ENCODE results near the gene EFS. TPM values are rescaled to one million over a fixed set of nuclear protein-coding genes. Genes with fewer than 3 reads are reported as not detected.

EFS gene
- total RNA-seq, 6 experiments from 2014 or later = 0.19 to 0.60 (median 0.39) TPM

GRCh38 chr14:23324455-23324846, 40.5 kb downstream of the EFS start:
- Histone ChIP-seq H3K4me3 (no peak overlapping the region), H3K27me3 (no peaks in the 10 kb centered on the region), H3K4me1 (peaks cover 0 to 22% (median 4%) of the 10 kb centered on the region in 4 donors), H3K9me3 (no peaks in the 10 kb centered on the region), H3K27ac (no peak overlapping the region), H3K36me3 (peaks cover 0 to 28% (median 13%) of the 10 kb centered on the region in 4 donors)
- WGBS (ENCODE audit: insufficient coverage, low coverage, low lambda C conversion rate, missing lambda C conversion rate) = 81% methylated on average over 2 of the region's 2 CpGs
- ATAC-seq (no peak), DNase-seq (no peak)
- TF ChIP-seq CTCF (IDR thresholded peaks at IDR 0.05) (no peak), POLR2A (IDR thresholded peaks at IDR 0.05) (no peak)
- intact Hi-C loops (cut with DNase I) = no loop called here

DNA sequence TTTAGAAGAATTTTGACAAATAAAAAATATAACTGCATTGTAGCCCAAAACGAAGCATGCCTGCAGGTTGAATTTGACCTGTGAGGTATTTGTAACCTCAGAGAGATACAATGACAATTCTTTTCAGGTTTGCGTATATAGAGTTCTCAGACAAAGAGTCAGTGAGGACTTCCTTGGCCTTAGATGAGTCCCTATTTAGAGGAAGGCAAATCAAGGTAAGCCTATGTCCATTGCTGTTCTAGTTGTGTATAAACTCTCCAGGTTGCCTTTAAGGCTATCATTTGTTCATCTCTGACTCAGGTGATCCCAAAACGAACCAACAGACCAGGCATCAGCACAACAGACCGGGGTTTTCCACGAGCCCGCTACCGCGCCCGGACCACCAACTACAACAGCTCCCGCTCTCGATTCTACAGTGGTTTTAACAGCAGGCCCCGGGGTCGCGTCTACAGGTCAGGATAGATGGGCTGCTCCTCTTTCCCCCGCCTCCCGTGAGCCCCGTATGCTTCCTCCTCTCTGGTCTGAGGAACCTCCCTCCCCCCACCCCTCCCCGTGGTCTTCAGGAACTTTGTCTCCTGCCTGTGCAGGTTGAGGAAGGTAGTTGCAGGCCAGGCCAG, 41.0 kb downstream of the EFS start:
- Histone ChIP-seq H3K4me1 (peaks cover 0 to 22% (median 4%) of the 10 kb centered on the region in 4 donors), H3K27ac (no peak overlapping the region), H3K27me3 (no peaks in the 10 kb centered on the region), H3K9me3 (no peaks in the 10 kb centered on the region), H3K4me3 (no peak overlapping the region), H3K36me3 (peaks cover 0 to 28% (median 13%) of the 10 kb centered on the region in 4 donors)
- intact Hi-C loops (cut with DNase I) = no loop called here
- TF ChIP-seq POLR2A (IDR thresholded peaks at IDR 0.05) = no peak
- TF ChIP-seq CTCF (IDR thresholded peaks at IDR 0.05) = no peak
- DNase-seq (no peak), ATAC-seq (no peak)
- WGBS (ENCODE audit: insufficient coverage, low coverage, low lambda C conversion rate, missing lambda C conversion rate) = 82% methylated on average over 18 of the region's 18 CpGs

- TF ChIP-seq CTCF (IDR thresholded peaks at IDR 0.05) = no peak
- TF ChIP-seq POLR2A (IDR thresholded peaks at IDR 0.05) = no peak
- intact Hi-C loops (cut with DNase I) = no loop called here
- Histone ChIP-seq H3K27me3 (no peaks in the 10 kb centered on the region), H3K4me3 (peak overlapping the region; percentile 74 to 92 (median 82)), H3K36me3 (peaks cover 0 to 28% (median 13%) of the 10 kb centered on the region in 4 donors), H3K4me1 (peaks cover 0 to 15% (median 4%) of the 10 kb centered on the region in 4 donors), H3K27ac (peak overlapping the region; percentile 91 to 94 (median 91)), H3K9me3 (no peaks in the 10 kb centered on the region)
- ATAC-seq (no peak), DNase-seq (no peak)
- WGBS (ENCODE audit: insufficient coverage, low coverage, low lambda C conversion rate, missing lambda C conversion rate) = 43% methylated on average over 10 of the region's 10 CpGs
Measured at GRCh38 chr14:23322568-23323517, 42.1 kb downstream of the EFS start.

DNA sequence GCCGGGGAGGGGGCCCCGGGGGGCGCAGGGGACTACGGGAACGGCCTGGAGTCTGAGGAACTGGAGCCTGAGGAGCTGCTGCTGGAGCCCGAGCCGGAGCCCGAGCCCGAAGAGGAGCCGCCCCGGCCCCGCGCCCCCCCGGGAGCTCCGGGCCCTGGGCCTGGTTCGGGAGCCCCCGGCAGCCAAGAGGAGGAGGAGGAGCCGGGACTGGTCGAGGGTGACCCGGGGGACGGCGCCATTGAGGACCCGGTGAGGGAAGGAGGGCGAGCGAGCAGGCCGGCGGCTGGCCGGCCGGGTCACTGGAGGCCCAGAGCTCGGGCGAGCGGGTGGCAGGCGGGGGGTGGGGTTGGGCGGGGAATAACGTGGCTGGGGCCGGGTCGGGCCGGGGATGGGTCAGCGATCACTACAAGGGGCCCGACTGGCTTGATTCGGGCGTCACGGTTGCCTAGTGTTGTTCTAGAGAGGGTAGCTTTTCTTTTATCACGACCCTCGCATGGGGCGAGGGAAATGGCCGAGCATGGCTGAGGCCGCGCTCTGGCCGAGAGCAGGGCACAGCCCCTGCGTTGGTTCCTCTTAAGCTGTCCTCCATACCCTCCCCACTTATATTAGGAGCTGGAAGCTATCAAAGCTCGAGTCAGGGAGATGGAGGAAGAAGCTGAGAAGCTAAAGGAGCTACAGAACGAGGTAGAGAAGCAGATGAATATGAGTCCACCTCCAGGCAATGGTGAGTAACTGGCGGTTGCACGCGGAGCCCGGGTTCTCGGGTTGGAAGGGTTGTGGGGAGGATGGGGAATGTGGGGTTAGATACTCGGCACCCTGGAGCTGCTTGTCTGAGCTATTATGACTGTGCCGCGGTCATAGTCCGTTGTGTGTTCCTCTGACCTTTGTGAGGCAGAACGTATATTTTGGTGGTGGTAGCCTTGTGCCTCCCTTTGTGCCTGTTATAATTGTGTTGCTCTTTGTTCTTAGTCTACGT, 43.1 kb downstream of the EFS start:
- intact Hi-C loops (cut with DNase I) = no loop called here
- ATAC-seq (peak; percentile 30 to 45 (median 40)), DNase-seq (peak; percentile 70 to 77 (median 74))
- Histone ChIP-seq H3K4me3 (peak overlapping the region; percentile 74 to 92 (median 82)), H3K36me3 (peaks cover 0 to 28% (median 13%) of the 10 kb centered on the region in 4 donors), H3K27me3 (no peaks in the 10 kb centered on the region), H3K27ac (peak overlapping the region; percentile 91 to 94 (median 91)), H3K4me1 (peaks cover 0 to 15% (median 4%) of the 10 kb centered on the region in 4 donors), H3K9me3 (no peaks in the 10 kb centered on the region)
- TF ChIP-seq POLR2A (IDR thresholded peaks at IDR 0.05) (peak; percentile 28), CTCF (IDR thresholded peaks at IDR 0.05) (no peak)
- WGBS (ENCODE audit: insufficient coverage, low coverage, low lambda C conversion rate, missing lambda C conversion rate) = 1% methylated on average over 20 of the region's 64 CpGs
